HG02623 (cell line): ENCODE results near the gene SIN3B.

Experiments
- ATAC-seq: cut with Tn5 transposase; IDR thresholded peaks from one replicate; pipeline ENCODE4 v1.9.1; 2021; ENCODE audit warnings: moderate library complexity; ENCODE audit not compliant: unreplicated experiment

SIN3B gene

GRCh38 chr19:16908759-16909158, 79.6 kb downstream of the SIN3B start:
- no peak for ATAC-seq

- no peak for ATAC-seq
These were observed 81.8 kb downstream of the SIN3B start for GRCh38 chr19:16911046-16911445.

GRCh38 chr19:16912780-16913179, 83.6 kb downstream of the SIN3B start:
- ATAC-seq: no peak

GRCh38 chr19:16914421-16914820, 85.2 kb downstream of the SIN3B start:
- no peak for ATAC-seq

GRCh38 chr19:16915135-16915534, 85.9 kb downstream of the SIN3B start:
- no peak for ATAC-seq

- no peak for ATAC-seq
These were observed 86.5 kb downstream of the SIN3B start for GRCh38 chr19:16915734-16916133.

- no peak for ATAC-seq
These were observed 88.2 kb downstream of the SIN3B start for GRCh38 chr19:16917401-16917800.

GRCh38 chr19:16919496-16919895, 90.3 kb downstream of the SIN3B start:
- no peak for ATAC-seq

- no peak for ATAC-seq
These were observed 91.8 kb downstream of the SIN3B start for GRCh38 chr19:16920816-16921529.

- no peak for ATAC-seq
These were observed 92.8 kb downstream of the SIN3B start for GRCh38 chr19:16921766-16922591.

GRCh38 chr19:16922592-16922934, 93.4 kb downstream of the SIN3B start:
- no peak for ATAC-seq

- no peak for ATAC-seq
These were observed 93.8 kb downstream of the SIN3B start for GRCh38 chr19:16922949-16923348.

GRCh38 chr19:16927883-16928282, 98.7 kb downstream of the SIN3B start:
- ATAC-seq: no peak

- no peak for ATAC-seq
These were observed 99.2 kb downstream of the SIN3B start for GRCh38 chr19:16928351-16928750.

- ATAC-seq: no peak
These were observed 99.7 kb downstream of the SIN3B start for GRCh38 chr19:16928916-16929315.
